ENCODE data around the gene USP7.

Gene USP7

DNA sequence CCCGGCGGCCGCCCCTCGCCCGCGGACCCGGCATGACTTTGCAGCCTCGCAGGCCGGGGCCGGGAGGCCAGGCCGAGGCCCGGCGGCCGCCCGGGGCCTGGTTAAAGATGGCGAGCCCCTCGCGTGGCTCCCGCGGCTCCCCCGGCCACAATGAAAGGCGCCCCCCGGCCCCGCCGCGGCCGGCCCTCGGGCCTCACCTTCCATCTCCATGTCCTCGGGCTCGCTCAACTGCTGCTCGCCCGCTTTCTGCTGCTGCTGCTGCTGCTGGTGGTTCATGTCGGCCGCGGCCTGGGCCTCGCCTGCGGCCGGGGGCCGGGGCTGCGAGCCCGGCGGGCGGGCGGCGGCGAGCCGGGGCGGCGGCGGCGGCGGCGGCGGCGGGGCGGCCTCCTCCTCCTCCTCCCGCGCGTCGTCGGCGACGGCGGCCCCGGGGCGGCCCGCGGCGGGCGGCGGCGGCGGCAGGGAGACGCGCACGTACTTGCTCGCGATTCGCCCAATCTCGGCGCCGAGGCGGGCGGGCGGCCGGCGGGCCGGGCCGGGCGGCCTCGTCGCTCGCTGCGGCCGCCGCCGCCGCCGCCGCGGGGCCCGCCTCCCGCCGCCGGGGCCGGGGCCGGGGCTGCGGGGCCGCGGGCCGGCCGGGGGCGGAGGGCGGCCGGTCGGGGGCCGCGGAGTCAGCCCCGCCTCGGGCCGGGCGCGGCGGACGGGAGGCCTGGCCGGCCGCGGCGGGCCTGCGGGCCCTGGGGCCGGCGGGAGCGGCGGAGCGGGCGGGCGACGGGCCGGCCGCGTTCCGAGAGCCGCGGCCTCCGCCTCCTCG lies 491 bp downstream of the USP7 start:
- H3K27ac ChIP-seq: peak overlapping the region; percentile 38; the same call in 1 of the 2 replicates
- TF ChIP-seq, protein P1, sequence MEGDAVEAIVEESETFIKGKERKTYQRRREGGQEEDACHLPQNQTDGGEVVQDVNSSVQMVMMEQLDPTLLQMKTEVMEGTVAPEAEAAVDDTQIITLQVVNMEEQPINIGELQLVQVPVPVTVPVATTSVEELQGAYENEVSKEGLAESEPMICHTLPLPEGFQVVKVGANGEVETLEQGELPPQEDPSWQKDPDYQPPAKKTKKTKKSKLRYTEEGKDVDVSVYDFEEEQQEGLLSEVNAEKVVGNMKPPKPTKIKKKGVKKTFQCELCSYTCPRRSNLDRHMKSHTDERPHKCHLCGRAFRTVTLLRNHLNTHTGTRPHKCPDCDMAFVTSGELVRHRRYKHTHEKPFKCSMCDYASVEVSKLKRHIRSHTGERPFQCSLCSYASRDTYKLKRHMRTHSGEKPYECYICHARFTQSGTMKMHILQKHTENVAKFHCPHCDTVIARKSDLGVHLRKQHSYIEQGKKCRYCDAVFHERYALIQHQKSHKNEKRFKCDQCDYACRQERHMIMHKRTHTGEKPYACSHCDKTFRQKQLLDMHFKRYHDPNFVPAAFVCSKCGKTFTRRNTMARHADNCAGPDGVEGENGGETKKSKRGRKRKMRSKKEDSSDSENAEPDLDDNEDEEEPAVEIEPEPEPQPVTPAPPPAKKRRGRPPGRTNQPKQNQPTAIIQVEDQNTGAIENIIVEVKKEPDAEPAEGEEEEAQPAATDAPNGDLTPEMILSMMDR (IDR thresholded peaks at IDR 0.05): no peak
- TF ChIP-seq ZFX (IDR thresholded peaks at IDR 0.05; ENCODE audit: borderline replicate concordance): no peak

- no peak for TF ChIP-seq ZFX (IDR thresholded peaks at IDR 0.05; ENCODE audit: borderline replicate concordance)
- TF ChIP-seq, protein P1 (IDR thresholded peaks at IDR 0.05): 0 out of 2 replicates have a peak, but pooled peaks have one; percentile 16
- peak overlapping the region; percentile 32; the same call in 1 of the 2 replicates for H3K27ac ChIP-seq
Measured at GRCh38 chr16:8962393-8963009, 1.2 kb downstream of the USP7 start.

DNA sequence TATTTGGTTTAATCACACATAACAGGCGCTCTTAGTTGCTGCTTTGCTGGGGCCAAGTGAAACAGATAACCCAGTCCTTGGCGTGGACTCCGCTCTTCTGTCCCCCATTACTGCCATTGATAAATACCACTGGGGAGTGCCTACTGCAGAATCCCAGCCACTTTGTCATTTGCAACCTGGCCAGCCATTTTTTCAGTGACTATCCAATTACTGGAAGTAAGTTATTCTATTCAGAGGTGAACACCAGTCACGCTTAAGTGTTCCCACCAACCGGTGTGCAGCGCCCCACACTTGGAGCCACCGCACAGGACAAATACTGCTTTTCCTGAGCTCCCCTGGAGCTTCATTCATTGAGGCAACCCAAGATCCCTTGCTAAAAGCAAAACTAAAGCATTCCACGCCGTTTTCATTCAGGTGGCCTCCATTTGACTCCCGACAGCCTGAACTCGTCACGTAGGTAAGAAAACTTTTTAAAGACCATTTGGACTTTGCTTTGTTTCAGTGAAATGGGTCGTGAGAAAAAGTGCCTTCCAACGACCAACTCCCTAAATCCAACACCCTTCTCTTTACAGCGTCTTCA lies 1.8 kb downstream of the USP7 start:
- H3K27ac ChIP-seq: 0 out of 2 replicates have a peak overlapping the region, but pooled peaks have one; percentile 32

GRCh38 chr16:8960788-8961109 lies 3.0 kb downstream of the USP7 start:
- no peak for TF ChIP-seq ZFX (IDR thresholded peaks at IDR 0.05; ENCODE audit: borderline replicate concordance)
- TF ChIP-seq, protein P1 (IDR thresholded peaks at IDR 0.05): no peak
- H3K27ac ChIP-seq: no peak overlapping the region

More for the DNA sequence above, 1.8 kb downstream of the USP7 start:
- TF ChIP-seq ZFX (IDR thresholded peaks at IDR 0.05; ENCODE audit: borderline replicate concordance): no peak
- TF ChIP-seq, protein P1 (IDR thresholded peaks at IDR 0.05): no peak

DNA sequence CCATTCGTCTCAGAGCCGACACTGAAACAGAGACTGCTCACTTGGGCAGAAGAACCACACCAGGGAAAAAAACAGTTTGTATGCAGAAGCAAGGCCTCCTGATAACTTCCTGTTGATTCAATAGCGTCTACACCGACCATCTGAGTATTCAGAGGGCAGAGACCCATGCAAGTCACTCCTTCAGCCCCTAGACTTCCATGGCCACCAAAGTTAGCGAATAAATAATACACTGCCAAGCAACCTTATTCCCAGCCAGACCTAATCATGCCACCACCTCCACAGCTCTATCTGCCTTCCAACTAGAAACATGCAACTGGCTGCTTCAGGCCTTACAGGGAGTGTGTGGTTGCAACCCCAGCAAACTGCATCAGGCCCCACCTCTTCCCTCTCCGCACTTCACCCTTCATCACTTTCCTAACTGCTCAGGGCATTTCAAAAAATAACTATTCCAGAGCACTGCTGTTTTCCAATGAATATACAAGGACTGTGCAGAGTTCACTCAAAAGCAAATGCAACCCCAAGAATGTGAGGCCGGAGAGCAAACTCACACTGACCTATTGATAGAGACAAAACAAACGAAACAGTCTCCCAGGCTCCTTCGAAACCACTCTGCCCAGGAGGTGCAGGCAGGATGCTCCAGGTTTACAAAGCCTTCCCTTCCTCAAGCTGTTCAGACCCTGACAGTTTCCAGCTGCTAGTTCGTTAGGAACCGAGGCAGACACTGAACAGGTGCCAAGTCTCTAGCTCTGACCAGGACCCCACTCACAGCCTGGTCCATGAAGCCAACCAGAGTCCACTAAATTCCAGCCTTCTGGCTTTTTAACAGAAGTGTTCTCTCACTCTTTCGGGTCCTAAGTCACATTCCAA lies 3.6 kb downstream of the USP7 start:
- TF ChIP-seq, protein P1 (IDR thresholded peaks at IDR 0.05): no peak
- no peak for TF ChIP-seq ZFX (IDR thresholded peaks at IDR 0.05; ENCODE audit: borderline replicate concordance)
- H3K27ac ChIP-seq: no peak overlapping the region

DNA sequence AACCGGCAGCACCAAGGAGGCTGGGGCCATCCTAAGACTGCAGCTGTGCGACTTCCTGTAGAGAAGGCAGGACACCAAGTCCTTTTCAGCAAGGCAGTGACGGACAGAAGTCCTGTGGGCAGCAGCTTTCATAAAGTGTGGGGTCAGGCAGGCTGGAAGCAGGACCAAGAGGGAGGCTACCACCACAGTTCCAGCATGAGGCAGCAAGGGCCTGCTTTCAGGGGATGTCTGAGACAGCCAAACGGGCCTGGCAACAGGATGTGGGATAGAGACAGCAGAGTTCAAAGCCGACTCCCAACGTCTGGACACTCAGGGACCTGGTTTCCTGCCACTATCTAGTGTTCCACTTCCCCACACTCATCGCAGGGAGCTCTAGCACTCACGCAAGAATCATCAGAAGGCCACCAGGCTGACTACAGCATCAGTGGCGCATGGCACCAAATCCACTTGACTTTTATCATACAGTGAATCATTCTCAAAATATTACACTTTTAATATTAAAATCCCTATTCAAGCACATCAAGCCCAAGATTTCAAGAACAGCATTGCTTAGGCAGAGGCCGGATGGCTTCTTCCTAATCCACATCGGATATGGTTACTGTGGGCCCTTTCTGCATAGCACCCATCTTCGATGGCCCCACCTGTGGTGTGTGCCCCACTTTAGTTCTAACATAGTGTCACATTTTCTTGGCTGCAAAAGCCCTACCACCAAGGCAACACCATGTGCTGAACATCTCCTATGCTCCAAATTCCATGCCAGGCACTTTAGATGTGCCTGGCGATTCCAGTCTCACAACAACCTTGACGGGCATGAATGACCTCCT lies 5.2 kb downstream of the USP7 start:
- TF ChIP-seq, protein P1 (IDR thresholded peaks at IDR 0.05): no peak
- TF ChIP-seq ZFX (IDR thresholded peaks at IDR 0.05; ENCODE audit: borderline replicate concordance): no peak
- no peak overlapping the region for H3K27ac ChIP-seq

All from 22Rv1 (cell line).